HG03558 (cell line): Measurements from ENCODE around the gene TMPRSS13.
"Not testable (repeated sequence)": the region's sequence is repeated elsewhere in the genome, so short reads cannot be mapped to it uniquely, and the experiment has no call there.

Experiments
- ATAC-seq: cut with Tn5 transposase; IDR thresholded peaks from one replicate; pipeline ENCODE4 v1.9.1; 2021; ENCODE audit warnings: moderate number of reproducible peaks; ENCODE audit not compliant: unreplicated experiment; ENCODE audit errors: extremely low read depth

TMPRSS13 gene

GRCh38 chr11:117950993-117951961 is 22.1 kb upstream of the TMPRSS13 start:
- ATAC-seq, result no peak

GRCh38 chr11:117950301-117950700 is 21.1 kb upstream of the TMPRSS13 start:
- ATAC-seq, result no peak

GRCh38 chr11:117949062-117949461 is 19.9 kb upstream of the TMPRSS13 start:
- ATAC-seq, result no peak

GRCh38 chr11:117948466-117948865 is 19.3 kb upstream of the TMPRSS13 start:
- ATAC-seq, result not testable (repeated sequence)

- not testable (repeated sequence) for ATAC-seq
Observed at GRCh38 chr11:117947751-117948150, 18.5 kb upstream of the TMPRSS13 start.

- ATAC-seq, result no peak
Observed at GRCh38 chr11:117946842-117947526, 17.8 kb upstream of the TMPRSS13 start.

GRCh38 chr11:117946156-117946841 is 17.1 kb upstream of the TMPRSS13 start:
- no peak for ATAC-seq

- no peak for ATAC-seq
Observed at GRCh38 chr11:117945047-117945810, 16.0 kb upstream of the TMPRSS13 start.

GRCh38 chr11:117944554-117944953 is 15.4 kb upstream of the TMPRSS13 start:
- ATAC-seq, result no peak

GRCh38 chr11:117941976-117942654 is 12.9 kb upstream of the TMPRSS13 start:
- no peak for ATAC-seq

- no peak for ATAC-seq
Observed at GRCh38 chr11:117941163-117941707, 12.0 kb upstream of the TMPRSS13 start.

GRCh38 chr11:117940736-117941135 is 11.5 kb upstream of the TMPRSS13 start:
- ATAC-seq, result no peak

- no peak for ATAC-seq
Observed at GRCh38 chr11:117936973-117937372, 7.8 kb upstream of the TMPRSS13 start.

- no peak for ATAC-seq
Observed at GRCh38 chr11:117934526-117935307, 5.5 kb upstream of the TMPRSS13 start.

- no peak for ATAC-seq
Observed at GRCh38 chr11:117933930-117934329, 4.7 kb upstream of the TMPRSS13 start.

- ATAC-seq, result no peak
Observed at GRCh38 chr11:117933475-117933874, 4.3 kb upstream of the TMPRSS13 start.

GRCh38 chr11:117932947-117933346 is 3.7 kb upstream of the TMPRSS13 start:
- ATAC-seq, result no peak

- no peak for ATAC-seq
Observed at GRCh38 chr11:117932426-117932825, 3.2 kb upstream of the TMPRSS13 start.
